Peyer's patch (tissue), 4 donors: ENCODE results near the gene HMCN1.

Experiments used
- POLR2A ChIP-seq, 2 donors: fragments of 450-650 bp; IDR thresholded peaks; one replicate each; pipeline ENCODE4 v1.5.1; 2017; ENCODE audit warnings: antibody characterized with exemption in 2 of 2, mild to moderate bottlenecking in 2 of 2, moderate library complexity in 2 of 2
- TF ChIP-seq, protein P1 (sequence below), 6 experiments: fragments of 450-650 bp in 4 of 6; fragments of 200-600 bp in 2 of 6; sonication (generic) in 1 of 6; IDR thresholded peaks; one replicate each; pipeline ENCODE4 v1.5.1; 2017 to 2019; ENCODE audit warnings: antibody characterized with exemption in 6 of 6, mild to moderate bottlenecking in 3 of 6, moderate library complexity in 1 of 6

DNA sequence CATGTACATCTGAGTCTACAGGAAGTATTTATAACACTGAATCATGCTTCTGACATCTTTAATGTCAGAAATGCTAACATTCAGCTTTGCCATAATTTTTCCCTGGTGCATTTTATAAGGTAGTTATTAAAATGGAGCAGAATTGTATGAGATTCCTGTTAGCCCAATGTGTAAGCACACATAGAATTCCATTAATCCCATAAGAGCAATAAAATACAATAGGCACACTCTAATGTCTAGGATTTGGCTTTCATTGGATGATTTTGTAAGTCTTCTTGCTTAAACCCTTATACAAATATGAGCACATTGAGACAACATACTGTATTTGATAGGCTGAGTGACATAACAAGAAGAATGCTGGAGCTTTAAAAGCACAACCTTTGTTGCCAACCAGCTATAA, 256.4 kb downstream of the HMCN1 start:
- TF ChIP-seq, protein P1, sequence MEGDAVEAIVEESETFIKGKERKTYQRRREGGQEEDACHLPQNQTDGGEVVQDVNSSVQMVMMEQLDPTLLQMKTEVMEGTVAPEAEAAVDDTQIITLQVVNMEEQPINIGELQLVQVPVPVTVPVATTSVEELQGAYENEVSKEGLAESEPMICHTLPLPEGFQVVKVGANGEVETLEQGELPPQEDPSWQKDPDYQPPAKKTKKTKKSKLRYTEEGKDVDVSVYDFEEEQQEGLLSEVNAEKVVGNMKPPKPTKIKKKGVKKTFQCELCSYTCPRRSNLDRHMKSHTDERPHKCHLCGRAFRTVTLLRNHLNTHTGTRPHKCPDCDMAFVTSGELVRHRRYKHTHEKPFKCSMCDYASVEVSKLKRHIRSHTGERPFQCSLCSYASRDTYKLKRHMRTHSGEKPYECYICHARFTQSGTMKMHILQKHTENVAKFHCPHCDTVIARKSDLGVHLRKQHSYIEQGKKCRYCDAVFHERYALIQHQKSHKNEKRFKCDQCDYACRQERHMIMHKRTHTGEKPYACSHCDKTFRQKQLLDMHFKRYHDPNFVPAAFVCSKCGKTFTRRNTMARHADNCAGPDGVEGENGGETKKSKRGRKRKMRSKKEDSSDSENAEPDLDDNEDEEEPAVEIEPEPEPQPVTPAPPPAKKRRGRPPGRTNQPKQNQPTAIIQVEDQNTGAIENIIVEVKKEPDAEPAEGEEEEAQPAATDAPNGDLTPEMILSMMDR (IDR thresholded peaks at IDR 0.05), result no peak
- no peak for TF ChIP-seq POLR2A (IDR thresholded peaks at IDR 0.05)
